Measurements from ENCODE around the gene FAT3.

GRCh38 chr11:92268546-92268945 is 43.9 kb downstream of the FAT3 start:
- TF ChIP-seq CTCF (IDR thresholded peaks at IDR 0.05): no peak
- no peak for TF ChIP-seq REST (IDR thresholded peaks at IDR 0.05; ENCODE audit: insufficient read depth in 1 of 2, low read depth in 2 of 2, low read length in 1 of 2)
- TF ChIP-seq POLR2AphosphoS5 (IDR thresholded peaks at IDR 0.05; ENCODE audit: low read depth, low read length): no peak
